ENCODE measurements around the gene ZNF785.
"Not testable (repeated sequence)": the region's sequence is repeated elsewhere in the genome, so short reads cannot be mapped to it uniquely, and the experiment has no call there.

The ZNF785 gene

GRCh38 chr16:30602616-30603277, 17.2 kb upstream of the ZNF785 start:
- no peak for DNase-seq (ENCODE audit: low read depth)

- no peak for DNase-seq (ENCODE audit: low read depth)
Measured at GRCh38 chr16:30601966-30602365, 16.5 kb upstream of the ZNF785 start.

- no peak for DNase-seq (ENCODE audit: low read depth)
Measured at GRCh38 chr16:30600929-30601328, 15.4 kb upstream of the ZNF785 start.

- DNase-seq (ENCODE audit: low read depth) = no peak
Measured at GRCh38 chr16:30600215-30600614, 14.7 kb upstream of the ZNF785 start.

- DNase-seq (ENCODE audit: low read depth) = no peak
Measured at GRCh38 chr16:30592871-30593270, 7.4 kb upstream of the ZNF785 start.

GRCh38 chr16:30590869-30591268, 5.4 kb upstream of the ZNF785 start:
- DNase-seq (ENCODE audit: low read depth) = not testable (repeated sequence)

- DNase-seq (ENCODE audit: low read depth) = not testable (repeated sequence)
Measured at GRCh38 chr16:30589582-30589981, 4.1 kb upstream of the ZNF785 start.

- no peak for DNase-seq (ENCODE audit: low read depth)
Measured at GRCh38 chr16:30588651-30589050, 3.2 kb upstream of the ZNF785 start.

- no peak for DNase-seq (ENCODE audit: low read depth)
Measured at GRCh38 chr16:30585022-30585399, 486 bp downstream of the ZNF785 start.

- no peak for DNase-seq (ENCODE audit: low read depth)
Measured at GRCh38 chr16:30582611-30583340, 2.7 kb downstream of the ZNF785 start.

- no peak for DNase-seq (ENCODE audit: low read depth)
Measured at GRCh38 chr16:30581457-30581856, 4.0 kb downstream of the ZNF785 start.

- no peak for DNase-seq (ENCODE audit: low read depth)
Measured at GRCh38 chr16:30574678-30575077, 10.8 kb downstream of the ZNF785 start.

- DNase-seq (ENCODE audit: low read depth) = peak; percentile 87
Measured at GRCh38 chr16:30571445-30572322, 13.8 kb downstream of the ZNF785 start, which contains the start of gene ZNF688. Gene ZNF688 (minus strand): TSS chr16:30571714. CDS start chr16:30571629, 85 bp downstream.

GRCh38 chr16:30570636-30571444, 14.7 kb downstream of the ZNF785 start:
- DNase-seq (ENCODE audit: low read depth) = no peak

- DNase-seq (ENCODE audit: low read depth) = no peak
Measured at GRCh38 chr16:30569746-30570635, 15.5 kb downstream of the ZNF785 start.

- DNase-seq (ENCODE audit: low read depth) = no peak
Measured at GRCh38 chr16:30569281-30569680, 16.2 kb downstream of the ZNF785 start.

GRCh38 chr16:30567991-30568638, 17.4 kb downstream of the ZNF785 start:
- no peak for DNase-seq (ENCODE audit: low read depth)

GRCh38 chr16:30567160-30567990, 18.1 kb downstream of the ZNF785 start:
- peak; percentile 40 for DNase-seq (ENCODE audit: low read depth)

GRCh38 chr16:30566531-30566930, 19.0 kb downstream of the ZNF785 start:
- DNase-seq (ENCODE audit: low read depth) = no peak

Data from stimulated activated CD8-positive, alpha-beta memory T cell treated with anti-CD3 and anti-CD28 coated beads, Interleukin-12 subunit alpha, Interleukin-12 subunit beta, amount 100 ng/mL, for 4 hours (primary cell).